Measurements from ENCODE around the gene DLK2.

DLK2 gene

GRCh38 chr6:43427406-43428111, 27.8 kb downstream of the DLK2 start, which contains the start of gene ABCC10:
TSS of gene ABCC10 (plus strand) at chr6:43427541. CDS start at chr6:43427979, 438 bp downstream.
- no peak for TF ChIP-seq CTCF (IDR thresholded peaks at IDR 0.05)

DNA sequence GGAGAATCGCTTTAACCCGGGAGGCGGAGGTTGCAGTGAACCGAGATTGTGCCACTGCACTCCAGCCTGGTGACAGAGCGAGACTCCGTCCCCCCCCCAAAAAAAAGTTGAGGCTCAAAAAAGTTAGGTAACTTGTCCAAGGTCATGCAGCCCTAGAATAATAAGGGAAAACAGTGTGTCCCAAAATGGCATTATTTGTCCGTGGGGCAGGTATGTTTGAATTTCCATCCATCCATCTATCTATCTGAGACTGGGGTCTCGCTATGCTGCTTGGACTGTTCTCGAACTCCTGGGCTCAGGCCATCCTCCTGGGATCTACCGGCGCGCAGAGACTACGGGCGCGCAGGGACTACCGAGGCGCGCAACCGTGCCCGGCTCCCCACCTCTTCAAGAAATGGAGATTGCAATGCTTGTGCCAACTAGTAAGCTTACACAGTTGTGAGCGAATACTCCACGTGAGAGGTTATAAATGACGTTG, 28.4 kb downstream of the DLK2 start:
- TF ChIP-seq CTCF (IDR thresholded peaks at IDR 0.05): no peak

DNA sequence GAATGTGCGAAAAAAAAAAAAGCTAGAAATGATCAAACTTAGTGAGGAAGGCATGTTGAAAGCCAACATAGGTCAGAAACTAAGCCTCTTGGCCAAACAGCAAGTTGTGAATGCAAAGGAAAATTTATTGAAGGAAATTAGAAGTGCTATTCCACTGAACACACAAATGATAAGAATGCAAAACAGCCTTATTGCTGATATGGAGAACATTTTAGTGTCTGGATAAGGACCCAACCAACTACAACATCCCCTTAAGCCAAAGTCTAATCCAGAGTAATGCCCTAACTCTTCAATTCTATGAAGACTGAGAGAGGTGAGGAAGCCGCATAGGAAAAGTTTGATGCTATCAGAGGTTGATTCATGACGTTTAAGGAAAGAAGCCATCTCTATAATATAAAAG, 33.5 kb downstream of the DLK2 start:
- TF ChIP-seq CTCF (IDR thresholded peaks at IDR 0.05): no peak

DNA sequence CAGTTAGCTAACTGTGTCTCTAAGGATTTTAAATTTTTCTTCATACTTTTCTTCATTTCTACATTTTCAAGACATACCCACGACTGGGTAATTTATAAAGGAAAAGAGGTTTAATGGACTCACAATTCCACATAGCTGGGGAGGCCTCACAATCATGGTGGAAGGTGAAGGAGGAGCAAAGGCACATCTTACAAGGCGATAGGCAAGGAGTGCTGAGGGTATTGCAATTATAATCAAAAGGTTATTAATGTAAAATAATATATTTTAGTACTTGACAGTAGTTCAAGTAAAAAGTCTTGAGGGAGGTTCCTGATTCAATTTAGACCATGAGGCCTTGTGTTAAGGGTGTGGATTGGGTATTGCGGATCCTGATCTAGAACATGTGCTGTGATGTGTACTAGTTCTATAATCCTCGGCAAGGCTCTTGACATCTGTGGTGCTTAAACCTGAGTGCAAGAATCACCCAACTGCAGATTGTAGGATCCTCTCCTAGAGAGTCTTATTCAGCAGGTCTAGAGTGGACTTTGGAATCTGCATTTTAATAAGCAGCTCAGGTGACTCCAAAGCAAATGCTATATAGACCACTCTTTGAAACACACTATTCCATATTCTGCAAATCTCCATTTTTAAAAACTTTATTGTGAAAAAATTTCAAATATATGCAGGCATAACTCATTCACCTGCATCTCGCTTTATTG, 35.2 kb downstream of the DLK2 start:
- TF ChIP-seq CTCF (IDR thresholded peaks at IDR 0.05): no peak

DNA sequence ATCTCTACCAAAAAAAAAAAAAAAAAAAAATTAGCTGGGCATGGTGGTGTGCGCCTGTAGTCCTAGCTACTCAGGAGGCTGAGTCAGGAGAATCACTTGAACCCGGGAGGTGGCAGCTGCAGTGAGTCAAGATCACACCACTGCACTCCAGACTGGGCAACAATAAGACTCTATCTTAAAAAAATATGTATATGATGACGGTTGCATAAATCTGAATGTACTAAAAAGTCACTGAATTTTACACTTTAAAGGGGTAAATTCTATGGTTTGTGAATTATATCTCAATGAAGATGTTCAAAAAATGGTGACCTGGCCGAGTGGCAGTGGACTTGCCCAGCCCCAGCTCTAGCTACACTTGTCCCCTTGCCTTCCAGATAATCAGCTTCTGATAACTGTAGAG, 38.4 kb downstream of the DLK2 start:
- no peak for TF ChIP-seq CTCF (IDR thresholded peaks at IDR 0.05)

GRCh38 chr6:43413002-43413401, 42.3 kb downstream of the DLK2 start:
- TF ChIP-seq CTCF (IDR thresholded peaks at IDR 0.05): no peak

DNA sequence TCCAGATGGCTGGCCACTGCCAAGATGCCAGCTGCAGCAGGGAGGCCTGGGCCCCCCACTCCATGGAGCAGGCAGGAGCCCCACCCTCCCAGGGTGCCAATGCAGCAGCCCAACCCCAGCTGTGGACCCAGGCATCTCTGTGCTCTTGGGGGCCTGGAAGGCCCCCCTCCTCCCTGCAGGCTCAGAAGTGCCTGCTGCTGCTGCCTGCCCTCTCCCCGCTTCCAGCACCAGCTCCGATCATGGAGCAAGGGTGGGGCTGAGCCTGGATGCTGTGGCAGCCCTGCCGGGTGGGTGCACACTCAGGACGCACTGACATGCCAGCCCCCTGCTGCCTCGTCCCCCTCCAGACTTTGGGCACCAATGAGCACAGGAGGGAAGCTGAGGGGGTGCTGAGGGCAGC, 42.8 kb downstream of the DLK2 start:
- TF ChIP-seq CTCF (IDR thresholded peaks at IDR 0.05): no peak
